ENCODE data around the gene MAML3. TPM values are rescaled to one million over a fixed set of nuclear protein-coding genes. Genes with fewer than 3 reads are reported as not detected.

MAML3 gene
- total RNA-seq, 1 donor: 0.72 TPM

GRCh38 chr4:139977838-139978609 is 176.0 kb downstream of the MAML3 start:
- Histone ChIP-seq H3K36me3 (ENCODE audit: insufficient read depth, low read length) (no peaks in the 10 kb centered on the region), H4K20me1 (ENCODE audit: insufficient read depth, low read length) (no peaks in the 10 kb centered on the region), H3K4me3 (ENCODE audit: insufficient read depth, low read length) (no peak overlapping the region), H3K4me2 (ENCODE audit: insufficient read depth, low read length) (no peak overlapping the region), H2AFZ (ENCODE audit: low read length) (no peak overlapping the region), H3K27me3 (ENCODE audit: insufficient read depth, low read length) (no peaks in the 10 kb centered on the region), H3K9me3 (ENCODE audit: low read depth, low read length) (no peaks in the 10 kb centered on the region), H3K4me1 (ENCODE audit: insufficient read depth, low read length) (no peaks in the 10 kb centered on the region), H3K27ac (ENCODE audit: low read depth, low read length) (no peak overlapping the region), H3K79me2 (ENCODE audit: insufficient read depth, low read length) (no peaks in the 10 kb centered on the region)
- DNase-seq (ENCODE audit: insufficient read length, low spot score, missing footprints): no peak
- no peak for TF ChIP-seq CTCF (IDR thresholded peaks at IDR 0.05; ENCODE audit: extremely low read depth, low read depth, low read length)

DNA sequence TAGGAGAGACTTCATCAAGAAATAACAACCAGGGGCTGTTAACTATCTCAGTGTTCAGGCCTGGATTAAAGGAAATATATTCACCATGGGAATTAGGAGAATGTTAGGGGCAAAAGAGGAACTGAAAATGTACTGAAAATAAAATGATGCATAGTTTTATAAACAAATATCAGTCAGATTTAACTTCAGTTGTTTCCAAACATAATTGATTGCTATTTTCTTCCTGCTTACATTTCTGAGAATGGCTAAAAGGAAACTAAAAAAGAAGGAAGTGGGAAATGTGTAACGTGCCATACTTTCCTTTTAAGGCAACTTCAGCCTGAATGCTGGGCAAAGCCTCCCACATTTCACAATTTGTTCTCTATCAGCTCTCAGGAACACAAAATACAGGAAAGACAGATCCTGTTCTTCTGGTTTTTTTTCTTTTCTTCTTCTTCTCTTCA is 178.1 kb downstream of the MAML3 start:
- H3K4me2 ChIP-seq (ENCODE audit: insufficient read depth, low read length): no peak overlapping the region

GRCh38 chr4:139973616-139974015 is 180.4 kb downstream of the MAML3 start:
- no peaks in the 10 kb centered on the region for H3K36me3 ChIP-seq (ENCODE audit: insufficient read depth, low read length)
- no peaks in the 10 kb centered on the region for H4K20me1 ChIP-seq (ENCODE audit: insufficient read depth, low read length)
- H3K27ac ChIP-seq (ENCODE audit: low read depth, low read length): no peak overlapping the region
- H3K9me3 ChIP-seq (ENCODE audit: low read depth, low read length): no peaks in the 10 kb centered on the region
- no peak overlapping the region for H3K4me2 ChIP-seq (ENCODE audit: insufficient read depth, low read length)
- H3K27me3 ChIP-seq (ENCODE audit: insufficient read depth, low read length): peaks cover 4% of the 10 kb centered on the region
- no peak for DNase-seq (ENCODE audit: insufficient read length, low spot score, missing footprints)
- TF ChIP-seq CTCF (IDR thresholded peaks at IDR 0.05; ENCODE audit: extremely low read depth, low read depth, low read length): no peak
- no peaks in the 10 kb centered on the region for H3K79me2 ChIP-seq (ENCODE audit: insufficient read depth, low read length)
- no peaks in the 10 kb centered on the region for H3K4me1 ChIP-seq (ENCODE audit: insufficient read depth, low read length)
- no peak overlapping the region for H2AFZ ChIP-seq (ENCODE audit: low read length)
- H3K4me3 ChIP-seq (ENCODE audit: insufficient read depth, low read length): no peak overlapping the region

More for the DNA sequence above, 178.1 kb downstream of the MAML3 start:
- Histone ChIP-seq H3K4me3 (ENCODE audit: insufficient read depth, low read length) (no peak overlapping the region), H4K20me1 (ENCODE audit: insufficient read depth, low read length) (no peaks in the 10 kb centered on the region), H3K27me3 (ENCODE audit: insufficient read depth, low read length) (no peaks in the 10 kb centered on the region), H2AFZ (ENCODE audit: low read length) (peak overlapping the region; percentile 38), H3K27ac (ENCODE audit: low read depth, low read length) (no peak overlapping the region), H3K9me3 (ENCODE audit: low read depth, low read length) (no peaks in the 10 kb centered on the region), H3K4me1 (ENCODE audit: insufficient read depth, low read length) (no peaks in the 10 kb centered on the region), H3K36me3 (ENCODE audit: insufficient read depth, low read length) (no peaks in the 10 kb centered on the region), H3K79me2 (ENCODE audit: insufficient read depth, low read length) (no peaks in the 10 kb centered on the region)
- no peak for TF ChIP-seq CTCF (IDR thresholded peaks at IDR 0.05; ENCODE audit: extremely low read depth, low read depth, low read length)
- DNase-seq (ENCODE audit: insufficient read length, low spot score, missing footprints): no peak

GRCh38 chr4:139973015-139973414 is 181.0 kb downstream of the MAML3 start:
- Histone ChIP-seq H2AFZ (ENCODE audit: low read length) (no peak overlapping the region), H3K79me2 (ENCODE audit: insufficient read depth, low read length) (no peaks in the 10 kb centered on the region), H3K36me3 (ENCODE audit: insufficient read depth, low read length) (no peaks in the 10 kb centered on the region), H3K27ac (ENCODE audit: low read depth, low read length) (no peak overlapping the region), H3K9me3 (ENCODE audit: low read depth, low read length) (no peaks in the 10 kb centered on the region), H3K27me3 (ENCODE audit: insufficient read depth, low read length) (peaks cover 4% of the 10 kb centered on the region), H3K4me2 (ENCODE audit: insufficient read depth, low read length) (no peak overlapping the region), H3K4me3 (ENCODE audit: insufficient read depth, low read length) (no peak overlapping the region), H3K4me1 (ENCODE audit: insufficient read depth, low read length) (no peaks in the 10 kb centered on the region), H4K20me1 (ENCODE audit: insufficient read depth, low read length) (no peaks in the 10 kb centered on the region)
- no peak for TF ChIP-seq CTCF (IDR thresholded peaks at IDR 0.05; ENCODE audit: extremely low read depth, low read depth, low read length)
- no peak for DNase-seq (ENCODE audit: insufficient read length, low spot score, missing footprints)

Data from osteoblast (primary cell).